ENCODE data around the gene WNT7A.

DNA sequence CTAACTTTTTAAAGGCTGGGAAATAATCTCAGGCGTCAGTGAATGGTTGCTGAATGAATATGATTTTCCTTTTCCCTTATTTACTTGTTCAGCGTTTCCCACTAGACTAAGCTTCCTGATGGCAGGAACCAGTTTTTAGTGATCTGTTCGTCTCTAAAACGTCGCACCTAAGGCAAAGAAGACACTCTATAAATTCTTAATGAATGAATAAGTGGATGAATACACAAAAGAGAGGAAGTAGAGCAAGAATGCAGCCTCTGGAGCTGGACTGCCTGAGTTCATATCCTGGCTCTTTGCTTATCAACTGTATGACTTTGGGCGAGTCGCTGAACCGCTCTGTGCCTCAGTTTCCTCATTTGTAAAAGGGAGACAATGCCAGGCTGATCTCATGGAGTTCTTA lies 38.7 kb downstream of the WNT7A start:
- TF ChIP-seq POLR2A (IDR thresholded peaks at IDR 0.05; ENCODE audit: low read depth, low read length) (no peak), TAF1 (IDR thresholded peaks at IDR 0.05; ENCODE audit: low read depth, low read length) (no peak), POLR2AphosphoS5 (IDR thresholded peaks at IDR 0.05; ENCODE audit: low read depth, low read length) (no peak)
